ENCODE measurements around the gene PPP1R1A.

The PPP1R1A gene

DNA sequence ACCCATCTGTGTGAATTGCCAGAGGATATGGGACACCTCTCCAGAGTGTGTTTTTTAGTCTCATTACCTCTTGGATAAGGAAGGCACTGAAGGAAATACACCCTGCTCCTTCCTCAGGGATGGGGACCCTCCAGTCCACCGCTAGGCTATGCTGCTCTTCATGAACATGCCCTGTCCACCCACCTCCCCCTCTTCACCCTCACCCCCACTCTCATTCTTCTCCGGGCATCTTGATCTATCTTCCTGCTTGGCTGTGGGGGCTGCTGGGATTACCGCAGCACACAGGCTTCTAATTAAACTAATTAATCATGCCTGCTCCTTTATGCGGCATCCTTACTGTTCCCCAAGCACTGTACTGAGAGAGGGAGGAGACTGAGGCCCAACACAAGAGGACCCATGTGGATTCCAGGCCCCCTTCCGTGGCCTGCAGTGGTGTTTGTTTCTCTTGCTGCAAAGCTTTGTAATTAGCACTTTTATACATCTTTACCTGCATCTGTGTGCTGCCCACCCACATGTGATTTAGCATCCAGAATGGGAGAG lies 46.6 kb downstream of the PPP1R1A start:
- Mint-ChIP-seq H3K9me3 (no peaks in the 10 kb centered on the region), H3K4me3 (no peak overlapping the region), H3K27me3 (no peaks in the 10 kb centered on the region), H3K36me3 (peaks cover 2% of the 10 kb centered on the region), H3K27ac (no peak overlapping the region), H3K4me1 (peaks cover 5% of the 10 kb centered on the region)

DNA sequence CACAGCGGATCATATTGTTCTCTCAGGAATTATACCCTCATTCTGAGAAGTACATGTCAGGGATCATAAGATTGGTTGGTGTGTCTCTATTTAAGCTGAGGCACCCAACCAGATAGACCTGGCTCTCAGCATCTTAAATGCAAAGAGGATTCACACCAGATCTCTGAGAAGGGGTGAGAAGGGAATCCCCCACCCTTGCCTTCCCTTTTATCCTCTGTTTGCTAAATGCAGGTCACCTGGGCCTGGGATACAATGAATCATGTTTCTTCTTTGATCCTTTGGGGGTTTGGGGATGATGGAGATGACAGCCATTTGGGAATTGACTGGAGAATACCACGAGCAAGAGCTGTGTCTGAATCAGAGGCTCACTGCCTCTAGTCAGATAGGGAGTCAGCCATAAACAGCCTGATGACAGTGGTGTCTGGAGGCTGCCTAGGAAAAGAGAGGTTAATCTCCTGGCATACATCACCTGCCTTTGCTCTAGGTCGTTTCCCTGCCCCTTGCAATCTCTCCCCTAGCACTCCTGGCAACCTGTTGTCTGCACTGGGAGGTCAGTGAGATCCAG lies 50.2 kb downstream of the PPP1R1A start:
- Mint-ChIP-seq H3K36me3 (peaks cover 12% of the 10 kb centered on the region), H3K9me3 (no peaks in the 10 kb centered on the region), H3K27ac (peak overlapping the region; percentile 71), H3K4me1 (peaks cover 13% of the 10 kb centered on the region), H3K4me3 (no peak overlapping the region), H3K27me3 (no peaks in the 10 kb centered on the region)

DNA sequence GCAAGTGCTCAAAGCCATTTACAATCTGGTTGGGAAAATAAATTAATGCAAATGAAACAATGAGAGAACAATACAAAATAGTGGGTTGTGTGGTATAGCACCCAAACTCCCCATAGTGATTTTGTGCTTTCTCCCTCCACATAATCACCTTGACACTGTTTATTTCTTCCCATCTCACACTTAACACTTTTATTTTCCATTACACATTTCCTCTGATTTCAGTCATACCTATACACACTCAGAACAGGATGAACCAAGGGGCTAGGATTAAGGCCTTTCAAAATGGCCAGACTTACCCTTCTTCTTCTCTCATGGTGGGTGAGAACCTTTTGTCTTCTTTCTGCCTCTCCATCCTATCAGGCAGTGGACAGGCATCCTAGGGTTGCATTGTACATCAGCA lies 53.0 kb downstream of the PPP1R1A start:
- peak overlapping the region; percentile 42 for H3K27ac Mint-ChIP-seq
- no peaks in the 10 kb centered on the region for H3K9me3 Mint-ChIP-seq
- H3K4me3 Mint-ChIP-seq: no peak overlapping the region
- H3K36me3 Mint-ChIP-seq: peaks cover 16% of the 10 kb centered on the region
- peaks cover 13% of the 10 kb centered on the region for H3K4me1 Mint-ChIP-seq
- no peaks in the 10 kb centered on the region for H3K27me3 Mint-ChIP-seq

DNA sequence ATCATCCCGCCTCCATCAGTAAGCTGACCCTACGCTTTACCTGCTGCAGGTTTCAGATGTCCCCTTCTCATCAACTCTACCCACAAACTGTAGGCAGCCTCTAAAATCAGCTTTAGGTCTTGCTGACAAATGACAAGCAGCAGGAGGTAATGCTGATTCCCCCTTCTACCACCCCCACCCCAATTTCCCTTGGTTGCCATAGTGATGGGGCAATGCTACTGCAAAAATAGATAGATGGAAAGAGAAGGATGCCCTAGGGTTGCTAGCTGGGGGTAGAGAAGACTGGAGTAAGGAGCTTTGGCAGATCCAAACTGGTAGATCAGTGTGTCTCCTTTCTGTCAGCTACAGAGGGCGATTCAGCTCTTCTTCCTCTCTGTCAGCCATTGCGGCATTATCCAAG lies 58.9 kb downstream of the PPP1R1A start:
- Mint-ChIP-seq H3K4me1 (no peaks in the 10 kb centered on the region), H3K9me3 (no peaks in the 10 kb centered on the region), H3K27ac (no peak overlapping the region), H3K36me3 (peaks cover 25% of the 10 kb centered on the region), H3K27me3 (no peaks in the 10 kb centered on the region), H3K4me3 (no peak overlapping the region)
